ENCODE results near the gene COMMD10.

COMMD10 gene

DNA sequence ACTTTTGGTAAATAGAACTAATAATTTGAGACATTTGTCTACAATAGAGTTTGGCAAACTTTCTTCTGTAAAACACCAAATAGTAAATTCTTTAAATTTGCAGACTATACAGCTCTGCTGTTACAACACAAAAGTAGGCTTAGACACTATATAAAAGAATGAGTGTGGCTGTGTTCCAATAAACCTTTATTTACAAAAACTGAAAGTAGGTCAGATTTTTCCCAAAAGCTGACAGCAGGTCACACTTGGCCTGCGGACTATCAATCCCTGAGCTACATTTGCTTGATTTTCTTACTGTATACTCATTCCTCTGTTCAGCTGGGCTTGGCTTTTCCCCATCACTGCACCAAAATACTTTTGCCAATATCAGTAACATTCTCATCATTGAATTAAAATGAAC, 189.4 kb downstream of the COMMD10 start:
- H4K8ac ChIP-seq (ENCODE audit: low read length), result no peak overlapping the region
- H3K4me2 ChIP-seq (ENCODE audit: low read length, poor library complexity, severe bottlenecking), result no peak overlapping the region
- no peak overlapping the region for H3K18ac ChIP-seq (ENCODE audit: low read depth in 1 of 2, low read length in 2 of 2)
- H3K79me1 ChIP-seq (replicated peaks; ENCODE audit: low read length, poor library complexity, severe bottlenecking), result no peaks in the 10 kb centered on the region
- H3K9ac ChIP-seq (ENCODE audit: low read length), result no peak overlapping the region
- no peak overlapping the region for H2AFZ ChIP-seq (ENCODE audit: low read depth, low read length)
- no peak overlapping the region for H3K4me3 ChIP-seq (ENCODE audit: insufficient read depth in 1 of 2, low read depth in 1 of 2, low read length in 2 of 2)
- H2BK12ac ChIP-seq (ENCODE audit: low read length in 2 of 2), result no peak overlapping the region
- no peak overlapping the region for H2BK120ac ChIP-seq (ENCODE audit: low read depth, low read length)
- H2BK5ac ChIP-seq (ENCODE audit: low read depth, low read length, poor library complexity, severe bottlenecking), result no peak overlapping the region
- no peak overlapping the region for H4K91ac ChIP-seq (ENCODE audit: low read length)
- peak overlapping the region; percentile 92 for H2AK5ac ChIP-seq (ENCODE audit: low read length, severe bottlenecking)
- H3K23ac ChIP-seq (ENCODE audit: low read length in 2 of 2), result no peak overlapping the region
- no peaks in the 10 kb centered on the region for H3K4me1 ChIP-seq (ENCODE audit: control insufficient read depth, insufficient read depth, low read depth, low read length)
- no peak overlapping the region for H2BK15ac ChIP-seq (ENCODE audit: low read depth, poor library complexity, severe bottlenecking)
- whole genome bisulfite sequencing, result 87% methylated on average over 1 of the region's 1 CpG
- no peak overlapping the region for H3K4ac ChIP-seq (ENCODE audit: low read depth in 1 of 2, low read length in 2 of 2)
- H3K36me3 ChIP-seq (ENCODE audit: control insufficient read depth in 1 of 2, insufficient read depth in 2 of 2, low read depth in 1 of 2, low read length in 2 of 2), result no peaks in the 10 kb centered on the region
- no peak for DNase-seq
- H3K9me3 ChIP-seq (ENCODE audit: control insufficient read depth, low read length), result peaks cover 36% of the 10 kb centered on the region
- H3K27me3 ChIP-seq (ENCODE audit: control insufficient read depth in 1 of 2, insufficient read depth in 1 of 2, low read length in 2 of 2), result no peaks in the 10 kb centered on the region
- no peak overlapping the region for H3K14ac ChIP-seq (ENCODE audit: low read length in 2 of 2)
- H3K27ac ChIP-seq (ENCODE audit: low read length, poor library complexity, severe bottlenecking), result no peak overlapping the region

DNA sequence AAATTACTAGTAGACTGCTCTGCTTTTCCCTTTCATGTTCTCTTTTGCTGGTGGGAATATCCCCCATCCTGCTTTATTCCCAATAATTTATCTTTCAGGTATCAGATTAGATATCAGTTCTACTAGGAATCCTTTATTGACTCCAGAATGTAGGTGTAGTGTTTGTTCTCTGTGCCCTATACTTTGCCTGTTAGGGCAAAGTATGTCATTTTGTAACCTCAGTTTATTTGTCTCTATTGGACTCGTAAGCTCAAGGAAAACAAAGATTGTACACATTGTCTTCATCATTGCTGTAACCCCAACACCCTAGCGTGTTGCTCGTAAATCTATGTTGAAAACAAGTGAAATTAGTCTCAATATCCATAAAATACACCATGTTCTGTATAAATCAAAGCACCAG, 190.5 kb downstream of the COMMD10 start:
- WGBS, result 100% methylated on average over 3 of the region's 3 CpGs
- H3K36me3 ChIP-seq (ENCODE audit: control insufficient read depth in 1 of 2, insufficient read depth in 2 of 2, low read depth in 1 of 2, low read length in 2 of 2), result no peaks in the 10 kb centered on the region
- H3K27me3 ChIP-seq (ENCODE audit: control insufficient read depth in 1 of 2, insufficient read depth in 1 of 2, low read length in 2 of 2), result no peaks in the 10 kb centered on the region
- DNase-seq, result no peak
- H2BK5ac ChIP-seq (ENCODE audit: low read depth, low read length, poor library complexity, severe bottlenecking), result no peak overlapping the region
- no peak overlapping the region for H3K9ac ChIP-seq (ENCODE audit: low read length)
- H3K79me1 ChIP-seq (replicated peaks; ENCODE audit: low read length, poor library complexity, severe bottlenecking), result no peaks in the 10 kb centered on the region
- no peaks in the 10 kb centered on the region for H3K4me1 ChIP-seq (ENCODE audit: control insufficient read depth, insufficient read depth, low read depth, low read length)
- no peak overlapping the region for H4K8ac ChIP-seq (ENCODE audit: low read length)
- H3K4me2 ChIP-seq (ENCODE audit: low read length, poor library complexity, severe bottlenecking), result no peak overlapping the region
- no peak overlapping the region for H2AK5ac ChIP-seq (ENCODE audit: low read length, severe bottlenecking)
- H2BK120ac ChIP-seq (ENCODE audit: low read depth, low read length), result no peak overlapping the region
- no peak overlapping the region for H2BK15ac ChIP-seq (ENCODE audit: low read depth, poor library complexity, severe bottlenecking)
- H3K4me3 ChIP-seq (ENCODE audit: insufficient read depth in 1 of 2, low read depth in 1 of 2, low read length in 2 of 2), result no peak overlapping the region
- H3K23ac ChIP-seq (ENCODE audit: low read length in 2 of 2), result no peak overlapping the region
- H2BK12ac ChIP-seq (ENCODE audit: low read length in 2 of 2), result no peak overlapping the region
- no peak overlapping the region for H4K91ac ChIP-seq (ENCODE audit: low read length)
- no peak overlapping the region for H3K14ac ChIP-seq (ENCODE audit: low read length in 2 of 2)
- no peak overlapping the region for H3K18ac ChIP-seq (ENCODE audit: low read depth in 1 of 2, low read length in 2 of 2)
- H3K27ac ChIP-seq (ENCODE audit: low read length, poor library complexity, severe bottlenecking), result no peak overlapping the region
- H3K9me3 ChIP-seq (ENCODE audit: control insufficient read depth, low read length), result peaks cover 36% of the 10 kb centered on the region
- H2AFZ ChIP-seq (ENCODE audit: low read depth, low read length), result no peak overlapping the region
- H3K4ac ChIP-seq (ENCODE audit: low read depth in 1 of 2, low read length in 2 of 2), result no peak overlapping the region

- no peak overlapping the region for H2BK5ac ChIP-seq (ENCODE audit: low read depth, low read length, poor library complexity, severe bottlenecking)
- H3K9ac ChIP-seq (ENCODE audit: low read length), result no peak overlapping the region
- no peak overlapping the region for H2AFZ ChIP-seq (ENCODE audit: low read depth, low read length)
- H4K91ac ChIP-seq (ENCODE audit: low read length), result no peak overlapping the region
- H3K9me3 ChIP-seq (ENCODE audit: control insufficient read depth, low read length), result peaks cover 36% of the 10 kb centered on the region
- no peak overlapping the region for H3K18ac ChIP-seq (ENCODE audit: low read depth in 1 of 2, low read length in 2 of 2)
- H3K27me3 ChIP-seq (ENCODE audit: control insufficient read depth in 1 of 2, insufficient read depth in 1 of 2, low read length in 2 of 2), result no peaks in the 10 kb centered on the region
- no peaks in the 10 kb centered on the region for H3K36me3 ChIP-seq (ENCODE audit: control insufficient read depth in 1 of 2, insufficient read depth in 2 of 2, low read depth in 1 of 2, low read length in 2 of 2)
- H3K14ac ChIP-seq (ENCODE audit: low read length in 2 of 2), result no peak overlapping the region
- no peak overlapping the region for H2AK5ac ChIP-seq (ENCODE audit: low read length, severe bottlenecking)
- peak overlapping the region in 1 of 2 experiments; percentile 25 for H3K4me3 ChIP-seq (ENCODE audit: insufficient read depth in 1 of 2, low read depth in 1 of 2, low read length in 2 of 2)
- H2BK15ac ChIP-seq (ENCODE audit: low read depth, poor library complexity, severe bottlenecking), result no peak overlapping the region
- H3K79me1 ChIP-seq (replicated peaks; ENCODE audit: low read length, poor library complexity, severe bottlenecking), result no peaks in the 10 kb centered on the region
- no peak for DNase-seq
- H4K8ac ChIP-seq (ENCODE audit: low read length), result no peak overlapping the region
- H2BK12ac ChIP-seq (ENCODE audit: low read length in 2 of 2), result no peak overlapping the region
- H2BK120ac ChIP-seq (ENCODE audit: low read depth, low read length), result no peak overlapping the region
- no peak overlapping the region for H3K4ac ChIP-seq (ENCODE audit: low read depth in 1 of 2, low read length in 2 of 2)
- H3K4me1 ChIP-seq (ENCODE audit: control insufficient read depth, insufficient read depth, low read depth, low read length), result no peaks in the 10 kb centered on the region
- no peak overlapping the region for H3K4me2 ChIP-seq (ENCODE audit: low read length, poor library complexity, severe bottlenecking)
- H3K23ac ChIP-seq (ENCODE audit: low read length in 2 of 2), result no peak overlapping the region
- H3K27ac ChIP-seq (ENCODE audit: low read length, poor library complexity, severe bottlenecking), result no peak overlapping the region
Measured at GRCh38 chr5:116276952-116277351, 192.1 kb downstream of the COMMD10 start.

GRCh38 chr5:116280149-116280803, 195.5 kb downstream of the COMMD10 start:
- H2BK5ac ChIP-seq (ENCODE audit: low read depth, low read length, poor library complexity, severe bottlenecking), result no peak overlapping the region
- H3K27me3 ChIP-seq (ENCODE audit: control insufficient read depth in 1 of 2, insufficient read depth in 1 of 2, low read length in 2 of 2), result no peaks in the 10 kb centered on the region
- no peak overlapping the region for H2BK120ac ChIP-seq (ENCODE audit: low read depth, low read length)
- no peak for DNase-seq
- no peak overlapping the region for H4K91ac ChIP-seq (ENCODE audit: low read length)
- no peak overlapping the region for H2BK12ac ChIP-seq (ENCODE audit: low read length in 2 of 2)
- H3K4me3 ChIP-seq (ENCODE audit: insufficient read depth in 1 of 2, low read depth in 1 of 2, low read length in 2 of 2), result no peak overlapping the region
- no peak overlapping the region for H2BK15ac ChIP-seq (ENCODE audit: low read depth, poor library complexity, severe bottlenecking)
- H4K8ac ChIP-seq (ENCODE audit: low read length), result no peak overlapping the region
- H2AK5ac ChIP-seq (ENCODE audit: low read length, severe bottlenecking), result no peak overlapping the region
- H3K23ac ChIP-seq (ENCODE audit: low read length in 2 of 2), result no peak overlapping the region
- H3K4me2 ChIP-seq (ENCODE audit: low read length, poor library complexity, severe bottlenecking), result no peak overlapping the region
- H3K36me3 ChIP-seq (ENCODE audit: control insufficient read depth in 1 of 2, insufficient read depth in 2 of 2, low read depth in 1 of 2, low read length in 2 of 2), result no peaks in the 10 kb centered on the region
- WGBS, result 87% methylated on average over 4 of the region's 5 CpGs
- peaks cover 31% of the 10 kb centered on the region for H3K9me3 ChIP-seq (ENCODE audit: control insufficient read depth, low read length)
- no peak overlapping the region for H2AFZ ChIP-seq (ENCODE audit: low read depth, low read length)
- H3K79me1 ChIP-seq (replicated peaks; ENCODE audit: low read length, poor library complexity, severe bottlenecking), result peaks cover 1% of the 10 kb centered on the region
- no peak overlapping the region for H3K4ac ChIP-seq (ENCODE audit: low read depth in 1 of 2, low read length in 2 of 2)
- H3K27ac ChIP-seq (ENCODE audit: low read length, poor library complexity, severe bottlenecking), result no peak overlapping the region
- H3K9ac ChIP-seq (ENCODE audit: low read length), result no peak overlapping the region
- H3K18ac ChIP-seq (ENCODE audit: low read depth in 1 of 2, low read length in 2 of 2), result no peak overlapping the region
- H3K14ac ChIP-seq (ENCODE audit: low read length in 2 of 2), result no peak overlapping the region
- no peaks in the 10 kb centered on the region for H3K4me1 ChIP-seq (ENCODE audit: control insufficient read depth, insufficient read depth, low read depth, low read length)
